HFFc6 (cell line): Measurements from ENCODE around the gene COTL1. TPM values are rescaled to one million over a fixed set of nuclear protein-coding genes. Genes with fewer than 3 reads are reported as not detected.
A peak's percentile ranks its signal among the peaks of the same experiment; 100 is the strongest.

Experiments
- DNase-seq: peaks from one replicate; pipeline ENCODE4 v3.0.0-alpha.2; 2018
- H3K27ac Mint-ChIP-seq: 2 replicates; pipeline ENCODE4 v1.8.0; 2020; ENCODE audit warnings: mild to moderate bottlenecking, mixed read lengths
- H3K27me3 Mint-ChIP-seq: 2 replicates; pipeline ENCODE4 v1.8.0; 2021; ENCODE audit warnings: mild to moderate bottlenecking, moderate library complexity, mixed read lengths; ENCODE audit not compliant: insufficient read depth
- H3K36me3 Mint-ChIP-seq: 2 replicates; pipeline ENCODE4 v1.8.0; 2021; ENCODE audit warnings: low read depth, mixed read lengths
- H3K4me1 Mint-ChIP-seq: 2 replicates; pipeline ENCODE4 v1.8.0; 2020; ENCODE audit warnings: low read depth, mixed read lengths
- H3K4me3 Mint-ChIP-seq: 2 replicates; pipeline ENCODE4 v1.8.0; 2020; ENCODE audit warnings: mild to moderate bottlenecking, moderate library complexity, mixed read lengths
- H3K9me3 Mint-ChIP-seq: 2 replicates; pipeline ENCODE4 v1.8.0; 2020; ENCODE audit warnings: mild to moderate bottlenecking, mixed read lengths
- total RNA-seq, 6 experiments: library from RNA; stranded (reverse); fragmentation: NEBNext Ultra II Directional; extraction: Animal tissue kit (Norgen Biotek cat#: 25700); gene quantifications; 2 replicates in 1 of 6; 3 replicates in 5 of 6; pipeline ENCODE4 v1.2.3, GENCODE V29; 2021
- TF ChIP-seq, protein P1 (sequence below): fragments of 200-600 bp; sonication (generic); IDR thresholded peaks from 2 replicates; pipeline ENCODE4 v1.5.0; 2021; ENCODE audit warnings: antibody characterized with exemption, mild to moderate bottlenecking

COTL1 gene
- total RNA-seq, 6 experiments from 2014 or later: 580 to 681 (median 632) TPM

DNA sequence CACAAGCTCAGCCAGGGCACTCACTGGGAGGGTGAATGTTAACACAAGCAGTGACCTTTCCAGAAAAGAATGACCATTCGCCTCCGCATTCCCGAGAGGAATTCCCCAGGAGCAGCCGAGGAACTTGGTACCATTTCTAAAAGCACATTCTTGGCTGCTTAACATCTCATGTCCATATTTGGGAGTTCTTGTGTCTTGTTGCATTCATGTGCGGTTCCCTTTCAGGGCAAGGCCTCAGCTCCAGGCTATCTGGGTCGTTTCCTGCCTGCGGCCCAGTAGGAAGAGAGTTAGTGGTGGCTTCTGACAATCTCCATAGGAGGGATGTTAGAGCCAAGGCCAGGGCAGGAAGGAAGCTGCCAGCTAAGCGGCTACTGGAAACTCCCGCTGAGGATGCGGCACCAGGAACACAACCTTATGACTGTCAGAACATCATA lies 85.6 kb downstream of the COTL1 start:
- H3K4me3 Mint-ChIP-seq: peak overlapping the region; percentile 63
- peak overlapping the region; percentile 89 for H3K27ac Mint-ChIP-seq
- peaks cover 36% of the 10 kb centered on the region for H3K4me1 Mint-ChIP-seq
- H3K27me3 Mint-ChIP-seq: peaks cover 4% of the 10 kb centered on the region
- H3K9me3 Mint-ChIP-seq: peaks cover 18% of the 10 kb centered on the region
- DNase-seq: peak; percentile 97
- H3K36me3 Mint-ChIP-seq: peaks cover 17% of the 10 kb centered on the region
- TF ChIP-seq, protein P1, sequence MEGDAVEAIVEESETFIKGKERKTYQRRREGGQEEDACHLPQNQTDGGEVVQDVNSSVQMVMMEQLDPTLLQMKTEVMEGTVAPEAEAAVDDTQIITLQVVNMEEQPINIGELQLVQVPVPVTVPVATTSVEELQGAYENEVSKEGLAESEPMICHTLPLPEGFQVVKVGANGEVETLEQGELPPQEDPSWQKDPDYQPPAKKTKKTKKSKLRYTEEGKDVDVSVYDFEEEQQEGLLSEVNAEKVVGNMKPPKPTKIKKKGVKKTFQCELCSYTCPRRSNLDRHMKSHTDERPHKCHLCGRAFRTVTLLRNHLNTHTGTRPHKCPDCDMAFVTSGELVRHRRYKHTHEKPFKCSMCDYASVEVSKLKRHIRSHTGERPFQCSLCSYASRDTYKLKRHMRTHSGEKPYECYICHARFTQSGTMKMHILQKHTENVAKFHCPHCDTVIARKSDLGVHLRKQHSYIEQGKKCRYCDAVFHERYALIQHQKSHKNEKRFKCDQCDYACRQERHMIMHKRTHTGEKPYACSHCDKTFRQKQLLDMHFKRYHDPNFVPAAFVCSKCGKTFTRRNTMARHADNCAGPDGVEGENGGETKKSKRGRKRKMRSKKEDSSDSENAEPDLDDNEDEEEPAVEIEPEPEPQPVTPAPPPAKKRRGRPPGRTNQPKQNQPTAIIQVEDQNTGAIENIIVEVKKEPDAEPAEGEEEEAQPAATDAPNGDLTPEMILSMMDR: no peak

DNA sequence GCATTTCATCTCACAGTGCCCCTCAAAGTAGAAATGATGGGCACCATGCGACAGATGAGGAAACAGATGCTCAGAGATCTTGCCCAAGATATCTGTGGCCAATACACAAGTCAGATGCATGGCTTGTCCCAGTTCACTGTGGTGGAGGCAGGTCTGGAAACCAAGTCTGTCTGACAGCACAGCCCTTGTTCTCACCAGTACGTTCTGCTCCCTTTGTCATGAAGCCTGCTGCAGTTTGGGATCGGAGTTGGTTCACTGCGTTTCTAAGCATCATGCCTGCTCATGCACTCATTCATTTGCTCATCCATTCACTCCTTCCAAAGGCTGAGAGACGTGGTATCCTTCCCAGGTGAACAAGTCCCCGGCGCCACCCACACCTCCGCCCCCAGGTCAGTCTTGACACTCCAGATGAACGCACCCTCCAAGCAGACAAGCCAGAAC lies 86.2 kb downstream of the COTL1 start:
- no peak for DNase-seq
- H3K9me3 Mint-ChIP-seq: peaks cover 18% of the 10 kb centered on the region
- peak overlapping the region; percentile 89 for H3K27ac Mint-ChIP-seq
- TF ChIP-seq, protein P1: no peak
- peak overlapping the region; percentile 63 for H3K4me3 Mint-ChIP-seq
- peaks cover 4% of the 10 kb centered on the region for H3K27me3 Mint-ChIP-seq
- peaks cover 17% of the 10 kb centered on the region for H3K36me3 Mint-ChIP-seq
- H3K4me1 Mint-ChIP-seq: peaks cover 43% of the 10 kb centered on the region

DNA sequence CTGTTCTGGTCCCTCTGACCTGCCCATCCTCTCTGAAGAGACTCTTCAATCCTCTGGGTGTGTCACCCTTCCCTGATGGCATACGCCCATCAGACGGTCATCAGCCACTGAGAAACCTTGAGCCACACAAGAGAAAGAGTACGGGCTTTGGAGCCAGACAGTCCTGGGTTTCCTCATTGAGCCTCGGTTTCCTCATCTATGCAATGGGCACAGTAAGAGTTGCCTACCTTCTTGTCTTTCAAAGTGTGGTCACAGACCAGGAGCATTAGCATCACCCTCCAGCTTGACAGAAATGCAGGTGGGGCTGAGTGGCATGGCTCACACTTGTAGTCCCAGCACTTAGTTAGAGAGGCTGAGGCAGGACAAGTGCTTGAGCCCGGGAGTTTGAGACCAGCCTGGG lies 87.3 kb downstream of the COTL1 start:
- peaks cover 18% of the 10 kb centered on the region for H3K9me3 Mint-ChIP-seq
- DNase-seq: no peak
- H3K4me1 Mint-ChIP-seq: peaks cover 45% of the 10 kb centered on the region
- no peak overlapping the region for H3K4me3 Mint-ChIP-seq
- no peak overlapping the region for H3K27ac Mint-ChIP-seq
- H3K27me3 Mint-ChIP-seq: peaks cover 4% of the 10 kb centered on the region; the same call in 1 of the 2 replicates
- TF ChIP-seq, protein P1: no peak
- peaks cover 17% of the 10 kb centered on the region for H3K36me3 Mint-ChIP-seq

DNA sequence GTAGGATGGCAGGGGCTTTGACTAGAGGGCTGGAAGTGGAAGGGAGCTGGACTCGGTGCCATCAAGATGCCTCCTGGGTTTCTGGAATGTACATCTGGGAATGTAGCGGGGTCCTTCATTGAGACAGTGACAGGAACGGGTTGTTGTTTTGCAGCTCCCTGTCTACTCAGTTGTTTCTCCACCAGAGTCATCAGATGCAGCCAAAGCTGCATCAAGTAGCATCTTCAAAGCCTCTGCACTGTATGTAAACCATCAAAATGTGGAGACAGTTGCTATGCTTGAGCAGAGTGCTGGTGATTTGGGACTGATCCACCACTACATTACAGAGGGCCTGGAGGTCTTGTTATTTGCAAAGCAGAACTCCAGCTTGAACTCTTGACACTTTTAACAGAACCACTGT lies 88.3 kb downstream of the COTL1 start:
- no peak for DNase-seq
- Mint-ChIP-seq H3K9me3 (peaks cover 18% of the 10 kb centered on the region), H3K36me3 (peaks cover 17% of the 10 kb centered on the region), H3K27me3 (peaks cover 4% of the 10 kb centered on the region), H3K4me3 (no peak overlapping the region), H3K4me1 (peaks cover 45% of the 10 kb centered on the region), H3K27ac (no peak overlapping the region)
- TF ChIP-seq, protein P1: no peak

DNA sequence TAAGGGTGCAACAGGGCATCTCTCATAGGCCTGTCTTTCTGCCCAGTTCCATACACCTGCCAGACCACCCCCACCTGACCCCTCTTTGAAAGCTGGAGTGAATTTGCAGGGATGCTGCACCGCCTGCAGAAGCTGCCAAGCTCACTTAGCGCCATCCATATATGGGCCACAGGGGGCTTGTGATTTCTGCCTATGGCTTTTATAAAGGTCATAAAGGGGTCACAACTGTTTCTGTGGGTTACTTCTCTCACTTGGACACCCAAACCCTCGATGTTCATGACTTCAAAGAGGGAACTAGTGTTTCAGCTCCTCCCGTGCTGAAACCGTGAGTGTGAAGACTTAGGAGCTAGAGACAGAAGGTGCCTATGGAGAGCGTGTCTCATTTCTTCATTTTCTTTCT lies 89.6 kb downstream of the COTL1 start:
- no peak for DNase-seq
- H3K27ac Mint-ChIP-seq: no peak overlapping the region
- TF ChIP-seq, protein P1: no peak
- H3K4me3 Mint-ChIP-seq: no peak overlapping the region
- peaks cover 17% of the 10 kb centered on the region for H3K36me3 Mint-ChIP-seq
- H3K9me3 Mint-ChIP-seq: peaks cover 18% of the 10 kb centered on the region
- peaks cover 44% of the 10 kb centered on the region for H3K4me1 Mint-ChIP-seq
- peaks cover 4% of the 10 kb centered on the region for H3K27me3 Mint-ChIP-seq
